ENCODE data around the gene FOXP1.

DNA sequence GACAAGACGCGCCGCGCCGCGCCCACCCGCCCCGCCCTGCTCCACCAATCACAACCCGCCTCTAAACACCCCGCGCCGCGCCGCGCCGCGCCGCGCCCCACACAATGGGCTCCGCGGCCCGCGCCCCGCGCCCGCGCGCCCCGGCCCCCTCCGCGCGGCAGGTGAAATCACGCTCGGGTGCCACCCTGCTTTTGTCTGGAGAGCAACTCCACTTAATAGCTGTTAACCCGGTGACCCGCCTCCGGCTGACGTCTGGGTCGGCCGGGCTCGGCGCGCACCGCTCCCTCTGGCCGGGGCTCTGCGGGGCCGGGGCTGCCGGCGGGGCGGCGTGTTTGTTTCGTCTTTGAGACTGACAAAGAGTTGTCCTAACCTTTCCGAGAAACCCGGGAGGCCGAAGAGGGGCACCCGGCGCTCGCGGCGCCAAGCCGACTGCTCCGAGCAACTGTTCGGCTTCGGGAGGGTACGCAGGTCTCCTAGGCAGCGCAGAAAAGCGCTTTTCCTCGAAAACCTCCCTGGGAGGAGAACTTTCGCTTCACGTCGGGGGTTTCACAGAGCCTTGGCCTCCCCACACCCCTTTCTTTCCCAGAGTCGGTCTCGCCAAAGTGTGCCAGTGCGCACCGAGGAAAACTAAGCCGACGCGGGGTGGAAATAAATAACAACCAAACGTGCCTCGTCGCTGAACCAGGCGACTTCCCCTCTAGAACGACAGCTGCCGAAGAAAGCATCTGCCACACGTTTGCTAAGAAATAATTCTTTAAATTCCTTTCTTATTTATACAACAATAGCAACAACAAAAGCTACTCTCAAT, 518.4 kb downstream of the FOXP1 start:
- TF ChIP-seq, protein P1, sequence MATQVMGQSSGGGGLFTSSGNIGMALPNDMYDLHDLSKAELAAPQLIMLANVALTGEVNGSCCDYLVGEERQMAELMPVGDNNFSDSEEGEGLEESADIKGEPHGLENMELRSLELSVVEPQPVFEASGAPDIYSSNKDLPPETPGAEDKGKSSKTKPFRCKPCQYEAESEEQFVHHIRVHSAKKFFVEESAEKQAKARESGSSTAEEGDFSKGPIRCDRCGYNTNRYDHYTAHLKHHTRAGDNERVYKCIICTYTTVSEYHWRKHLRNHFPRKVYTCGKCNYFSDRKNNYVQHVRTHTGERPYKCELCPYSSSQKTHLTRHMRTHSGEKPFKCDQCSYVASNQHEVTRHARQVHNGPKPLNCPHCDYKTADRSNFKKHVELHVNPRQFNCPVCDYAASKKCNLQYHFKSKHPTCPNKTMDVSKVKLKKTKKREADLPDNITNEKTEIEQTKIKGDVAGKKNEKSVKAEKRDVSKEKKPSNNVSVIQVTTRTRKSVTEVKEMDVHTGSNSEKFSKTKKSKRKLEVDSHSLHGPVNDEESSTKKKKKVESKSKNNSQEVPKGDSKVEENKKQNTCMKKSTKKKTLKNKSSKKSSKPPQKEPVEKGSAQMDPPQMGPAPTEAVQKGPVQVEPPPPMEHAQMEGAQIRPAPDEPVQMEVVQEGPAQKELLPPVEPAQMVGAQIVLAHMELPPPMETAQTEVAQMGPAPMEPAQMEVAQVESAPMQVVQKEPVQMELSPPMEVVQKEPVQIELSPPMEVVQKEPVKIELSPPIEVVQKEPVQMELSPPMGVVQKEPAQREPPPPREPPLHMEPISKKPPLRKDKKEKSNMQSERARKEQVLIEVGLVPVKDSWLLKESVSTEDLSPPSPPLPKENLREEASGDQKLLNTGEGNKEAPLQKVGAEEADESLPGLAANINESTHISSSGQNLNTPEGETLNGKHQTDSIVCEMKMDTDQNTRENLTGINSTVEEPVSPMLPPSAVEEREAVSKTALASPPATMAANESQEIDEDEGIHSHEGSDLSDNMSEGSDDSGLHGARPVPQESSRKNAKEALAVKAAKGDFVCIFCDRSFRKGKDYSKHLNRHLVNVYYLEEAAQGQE (IDR thresholded peaks at IDR 0.05; ENCODE audit: insufficient read depth in 1 of 2, low read depth in 2 of 2, low read length in 2 of 2): no peak
- TF ChIP-seq POLR2AphosphoS5 (IDR thresholded peaks at IDR 0.05; ENCODE audit: low read depth, low read length) (no peak), TAF1 (IDR thresholded peaks at IDR 0.05; ENCODE audit: borderline replicate concordance, insufficient read depth, low read length) (no peak), SIN3A (IDR thresholded peaks at IDR 0.05; ENCODE audit: borderline replicate concordance, insufficient read depth, low read length) (0 out of 2 replicates have a peak, but pooled peaks have one; percentile 33)
